Measurements from ENCODE around the gene PPP6R1.
"Not testable (repeated sequence)": the region's sequence is repeated elsewhere in the genome, so short reads cannot be mapped to it uniquely, and the experiment has no call there.

DNA sequence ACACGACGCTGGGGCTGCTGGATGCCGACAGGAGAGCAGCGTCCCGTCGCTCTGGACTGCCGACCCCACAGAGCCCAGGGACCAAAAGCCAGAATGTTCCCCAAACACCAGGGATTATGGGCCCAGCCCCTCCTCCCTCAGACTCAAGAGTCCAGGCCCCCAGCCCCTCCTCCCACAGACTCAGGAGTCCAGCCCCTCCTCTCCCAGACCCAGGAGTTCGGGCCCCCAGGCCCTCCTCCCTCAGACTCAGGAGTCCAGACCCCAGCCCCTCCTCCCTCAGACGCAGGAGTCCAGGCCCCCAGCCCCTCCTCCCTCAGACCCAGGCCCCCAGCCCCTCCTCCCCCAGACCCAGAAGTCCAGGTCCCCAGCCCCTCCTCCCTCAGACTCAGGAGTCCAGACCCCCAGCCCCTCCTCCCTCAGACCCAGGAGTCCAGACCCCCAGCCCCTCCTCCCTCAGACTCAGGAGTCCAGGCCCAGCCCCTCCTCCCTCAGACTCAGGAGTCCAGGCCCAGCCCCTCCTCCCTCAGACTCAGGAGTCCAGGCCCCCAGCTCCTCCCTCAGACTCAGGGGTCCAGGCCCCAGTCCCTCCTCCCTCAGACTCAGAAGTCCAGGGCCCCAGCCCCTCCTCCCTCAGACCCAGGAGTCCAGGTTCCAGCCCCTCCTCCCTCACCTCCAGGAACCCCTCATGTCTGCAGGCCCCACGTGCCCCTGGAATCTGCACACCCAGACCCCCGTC is 34.0 kb downstream of the PPP6R1 start:
- TF ChIP-seq, protein P1, sequence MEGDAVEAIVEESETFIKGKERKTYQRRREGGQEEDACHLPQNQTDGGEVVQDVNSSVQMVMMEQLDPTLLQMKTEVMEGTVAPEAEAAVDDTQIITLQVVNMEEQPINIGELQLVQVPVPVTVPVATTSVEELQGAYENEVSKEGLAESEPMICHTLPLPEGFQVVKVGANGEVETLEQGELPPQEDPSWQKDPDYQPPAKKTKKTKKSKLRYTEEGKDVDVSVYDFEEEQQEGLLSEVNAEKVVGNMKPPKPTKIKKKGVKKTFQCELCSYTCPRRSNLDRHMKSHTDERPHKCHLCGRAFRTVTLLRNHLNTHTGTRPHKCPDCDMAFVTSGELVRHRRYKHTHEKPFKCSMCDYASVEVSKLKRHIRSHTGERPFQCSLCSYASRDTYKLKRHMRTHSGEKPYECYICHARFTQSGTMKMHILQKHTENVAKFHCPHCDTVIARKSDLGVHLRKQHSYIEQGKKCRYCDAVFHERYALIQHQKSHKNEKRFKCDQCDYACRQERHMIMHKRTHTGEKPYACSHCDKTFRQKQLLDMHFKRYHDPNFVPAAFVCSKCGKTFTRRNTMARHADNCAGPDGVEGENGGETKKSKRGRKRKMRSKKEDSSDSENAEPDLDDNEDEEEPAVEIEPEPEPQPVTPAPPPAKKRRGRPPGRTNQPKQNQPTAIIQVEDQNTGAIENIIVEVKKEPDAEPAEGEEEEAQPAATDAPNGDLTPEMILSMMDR (IDR thresholded peaks at IDR 0.05): not testable (repeated sequence)
- not testable (repeated sequence) for TF ChIP-seq POLR2A (IDR thresholded peaks at IDR 0.05)

All from esophagus squamous epithelium (tissue), 4 donors.